Measurements from ENCODE around the gene SOX8.

SOX8 gene

DNA sequence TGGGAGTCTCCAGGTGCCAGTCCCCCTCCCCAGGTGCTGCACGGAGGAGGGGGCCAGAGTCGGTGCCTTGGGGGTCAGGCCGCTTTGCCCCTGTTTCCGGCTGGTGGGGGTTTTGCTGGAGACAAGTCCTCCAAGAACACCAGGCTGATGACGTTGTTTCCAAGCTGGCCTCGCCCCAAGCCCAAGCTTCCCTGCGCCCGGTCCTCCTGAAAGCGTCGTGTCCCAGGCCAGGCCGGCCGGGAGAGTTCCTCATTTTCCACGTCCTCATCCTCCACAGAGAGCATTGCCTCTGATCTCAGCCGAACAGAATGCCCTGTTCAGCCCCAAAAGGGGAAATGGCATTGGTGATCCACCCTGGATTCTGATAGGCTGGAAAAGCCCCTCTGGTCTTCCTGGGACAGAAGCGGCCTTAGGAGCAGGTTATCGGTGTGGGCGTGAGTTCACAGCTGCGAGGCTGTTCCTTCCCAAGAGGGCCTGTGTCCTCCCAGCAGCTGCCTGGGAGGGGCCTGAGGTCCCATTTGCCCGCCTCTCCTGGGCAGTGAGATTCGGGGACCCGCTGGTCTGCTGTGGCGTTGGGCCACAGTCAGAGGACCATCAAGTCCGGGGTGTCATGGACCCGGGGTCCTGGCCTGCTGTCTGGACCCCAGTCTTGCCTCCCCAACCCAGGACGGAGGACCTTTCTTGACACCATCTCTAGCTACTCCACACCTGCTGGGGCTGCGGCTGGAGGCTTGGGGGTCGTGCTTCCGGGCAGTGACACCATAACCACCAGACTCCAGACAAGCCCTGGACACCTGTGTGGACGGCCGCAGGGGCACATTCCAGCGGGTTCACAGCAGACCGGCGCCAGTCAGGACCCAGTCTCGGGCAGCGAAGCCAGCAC, 7.1 kb downstream of the SOX8 start:
- DNase-seq: no peak

DNA sequence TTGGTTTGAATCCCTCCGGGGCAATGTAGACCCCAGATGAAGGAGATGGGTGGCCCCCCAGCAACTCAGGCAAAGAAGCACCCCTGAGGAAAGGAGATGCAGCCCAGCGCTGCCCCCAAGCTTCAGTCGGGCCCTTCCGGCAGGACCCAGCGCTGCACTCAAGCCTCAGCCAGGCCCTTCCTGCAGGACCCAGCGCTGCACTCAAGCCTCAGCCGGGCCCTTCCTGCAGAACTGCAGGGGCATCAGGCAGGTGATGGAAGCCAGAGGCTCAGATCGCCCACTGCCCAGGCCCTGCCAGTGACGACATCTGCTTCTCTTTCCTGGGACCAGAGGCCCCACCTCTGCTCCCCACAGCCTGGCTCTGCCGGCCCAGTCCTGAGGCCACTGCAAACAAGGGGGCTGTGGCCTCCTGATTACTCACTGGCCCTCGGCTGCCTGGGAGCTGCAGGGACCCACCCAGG, 7.8 kb downstream of the SOX8 start:
- no peak for DNase-seq

DNA sequence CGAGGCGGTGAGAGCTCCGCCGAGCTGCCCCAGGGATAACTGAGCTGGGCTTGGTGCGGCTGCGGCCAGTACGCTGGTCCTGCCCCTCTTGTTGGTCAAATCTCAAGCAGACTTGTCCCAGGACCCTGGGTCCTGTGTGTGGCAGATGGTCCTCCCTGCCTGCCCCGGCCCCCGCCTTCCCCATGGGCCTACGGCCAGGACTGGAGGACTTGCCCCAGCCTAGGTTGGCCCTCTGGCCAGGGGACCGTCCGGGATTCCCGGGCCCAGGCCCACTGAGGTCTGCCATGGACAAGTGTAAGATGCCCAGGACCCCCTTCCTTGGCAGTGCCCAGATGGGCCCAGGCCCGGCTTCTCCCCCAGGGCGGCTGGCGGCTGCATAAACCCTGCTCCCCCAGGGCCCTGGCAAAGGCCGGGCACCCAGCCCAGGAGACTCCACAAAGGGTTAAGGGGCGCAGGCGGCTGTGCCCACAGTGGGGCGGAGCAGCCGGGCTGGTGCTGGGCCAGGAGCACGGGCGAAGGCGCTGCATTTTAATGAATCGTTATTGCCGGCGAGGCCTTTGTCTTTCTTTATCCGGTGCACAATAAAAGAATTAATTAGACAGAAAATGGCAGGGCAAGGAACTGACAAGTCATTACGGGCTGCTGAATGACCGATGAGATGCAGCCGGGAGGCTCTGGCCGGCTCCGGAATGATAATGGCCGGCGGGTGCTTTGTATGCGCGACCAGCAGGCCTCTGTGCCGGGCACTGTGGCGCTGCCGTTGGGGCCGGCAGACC, 9.1 kb downstream of the SOX8 start:
- DNase-seq: no peak

DNA sequence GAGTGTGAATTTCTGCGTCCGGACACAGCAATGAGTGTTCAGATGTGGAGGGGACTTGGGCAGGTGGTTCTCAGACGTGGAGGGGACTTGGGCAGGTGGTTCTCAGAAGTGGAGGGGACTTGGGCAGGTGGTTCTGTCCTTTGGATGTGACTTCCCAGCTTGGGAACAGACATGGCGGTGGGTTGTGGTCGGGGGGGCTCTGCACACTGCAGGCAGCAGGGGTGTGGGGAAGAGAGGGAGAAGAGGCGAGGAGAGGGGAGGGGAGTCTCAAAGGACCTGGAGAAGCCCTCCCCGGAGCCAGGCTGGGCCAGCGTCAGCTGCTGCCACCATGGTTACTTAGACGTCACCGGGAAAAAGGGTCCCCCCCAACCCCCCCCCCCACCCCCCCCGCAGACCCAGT, 9.8 kb downstream of the SOX8 start:
- no peak for DNase-seq

DNA sequence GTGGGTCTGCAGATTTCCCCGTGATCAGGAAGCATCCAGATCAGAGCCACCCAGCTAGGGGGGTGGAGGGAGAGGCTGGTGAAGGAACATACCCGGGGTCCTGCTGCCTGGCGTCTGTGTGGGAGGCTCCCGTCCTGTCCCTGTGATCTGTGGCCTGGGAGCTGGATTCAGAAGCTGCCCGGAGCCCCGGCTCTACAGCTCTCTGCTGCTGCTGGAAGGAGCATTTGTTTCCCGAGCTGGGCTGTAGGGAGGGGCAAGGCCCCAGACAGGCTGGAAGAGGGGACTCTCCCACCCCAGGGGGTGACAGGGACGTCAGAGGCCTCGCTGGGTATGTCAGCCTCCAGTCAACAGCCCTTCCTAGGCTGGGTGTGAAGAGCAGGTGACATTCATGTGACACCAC, 10.2 kb downstream of the SOX8 start:
- DNase-seq: no peak

DNA sequence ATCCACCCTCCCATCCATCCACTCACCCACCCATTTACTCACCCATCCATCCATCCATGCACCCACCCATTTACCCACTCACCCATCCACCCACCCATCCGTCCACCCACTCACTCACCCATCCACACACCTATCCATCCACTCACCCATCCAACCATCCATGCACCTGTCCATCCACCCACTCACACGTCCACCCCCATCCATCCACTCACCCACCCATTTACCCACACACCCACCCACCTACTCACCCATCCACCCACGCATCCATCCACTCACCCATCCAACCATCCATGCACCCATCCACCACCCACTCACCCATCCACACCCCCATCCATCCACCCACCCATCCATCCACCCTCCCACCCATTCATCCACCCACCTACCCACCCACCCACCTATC, 12.2 kb downstream of the SOX8 start:
- no peak for DNase-seq

DNA sequence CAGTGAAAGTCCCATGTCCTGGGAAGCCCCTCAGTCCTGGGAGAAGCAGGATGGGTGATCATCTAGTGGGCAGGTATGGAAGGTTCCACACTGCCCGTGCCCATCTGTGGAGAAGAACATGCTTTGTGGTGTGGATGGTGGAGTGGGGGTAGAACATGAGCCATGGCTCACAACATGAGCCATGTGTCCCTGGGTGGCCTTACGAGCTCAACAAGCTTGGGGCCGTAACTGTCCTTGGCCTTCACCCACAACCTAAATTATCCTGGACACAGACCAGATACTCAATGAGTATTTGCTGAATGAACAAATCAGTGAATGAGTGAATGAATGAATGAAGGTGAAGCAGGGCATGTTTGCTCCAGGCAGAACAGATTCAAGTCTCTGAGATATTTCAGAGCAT, 13.5 kb downstream of the SOX8 start:
- no peak for DNase-seq

DNA sequence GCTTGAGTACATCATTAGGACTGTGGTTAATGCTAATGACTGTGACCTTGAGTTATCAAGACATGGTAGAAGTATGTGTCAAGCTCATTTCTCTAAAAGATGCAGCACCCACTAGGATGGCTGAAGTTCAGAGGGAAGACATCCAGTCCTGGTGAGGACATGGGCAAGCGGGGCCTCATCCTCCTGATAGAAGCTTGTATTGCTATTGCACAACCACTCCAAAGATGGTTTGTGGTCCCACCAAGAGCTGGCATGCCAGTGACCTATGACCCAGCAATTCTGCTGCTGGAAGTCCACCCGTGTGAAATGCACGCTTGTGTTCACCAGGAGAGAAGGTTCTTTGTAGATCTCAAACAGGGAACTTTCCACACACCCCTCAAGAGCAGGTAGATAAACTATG, 14.2 kb downstream of the SOX8 start:
- no peak for DNase-seq

DNA sequence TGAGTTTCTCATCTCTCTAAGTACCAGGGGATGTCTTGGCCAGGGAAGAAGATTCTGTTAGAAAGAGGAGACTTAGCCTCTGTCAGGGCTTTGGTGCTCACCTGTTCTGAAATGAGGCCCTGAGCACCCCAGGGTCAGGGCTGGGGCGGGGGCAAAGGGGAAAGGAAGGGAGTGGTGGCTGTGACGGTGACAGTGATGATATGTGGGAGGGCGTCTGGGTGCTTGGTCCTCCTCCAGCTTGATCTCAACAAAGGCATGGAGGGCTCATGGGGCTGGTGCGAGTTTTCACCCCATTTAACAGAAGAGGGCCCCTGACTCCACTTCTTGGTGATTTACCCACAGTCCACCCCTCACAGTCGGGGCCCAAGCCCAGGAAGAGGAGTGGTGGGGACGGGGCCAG, 15.1 kb downstream of the SOX8 start:
- DNase-seq: peak; percentile 41 to 49

DNA sequence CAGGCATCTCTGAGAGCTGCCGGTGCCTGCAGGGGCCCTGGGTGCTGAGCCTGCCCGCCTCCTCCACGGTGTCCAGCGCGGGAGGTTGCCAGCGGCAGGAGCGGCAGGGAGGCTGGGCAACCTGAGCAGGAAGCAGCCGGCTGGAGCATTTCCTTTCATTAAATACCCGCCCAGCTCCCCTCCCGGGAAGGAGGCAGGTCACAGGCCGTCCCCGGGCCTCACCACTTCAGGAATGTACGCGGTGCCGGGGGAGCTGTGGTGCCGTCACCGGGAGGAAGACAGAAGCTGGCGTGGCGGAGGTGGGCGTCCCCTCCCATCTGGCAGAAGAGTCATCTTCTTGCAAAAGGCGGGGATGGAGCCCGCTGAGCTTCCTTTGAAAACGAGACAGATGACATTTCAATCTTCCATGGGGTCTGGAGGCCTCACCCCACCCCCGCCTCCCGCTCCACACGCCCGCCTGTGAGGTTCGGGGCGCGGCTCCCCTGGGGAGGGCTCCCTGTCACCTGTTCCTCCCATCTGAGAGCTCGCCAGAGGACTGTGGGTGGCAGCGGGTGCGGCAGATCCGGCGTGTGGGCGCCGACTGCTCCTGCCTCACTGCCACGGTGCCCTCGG, 16.0 kb downstream of the SOX8 start:
- peak; percentile 82 to 86 for DNase-seq

DNA sequence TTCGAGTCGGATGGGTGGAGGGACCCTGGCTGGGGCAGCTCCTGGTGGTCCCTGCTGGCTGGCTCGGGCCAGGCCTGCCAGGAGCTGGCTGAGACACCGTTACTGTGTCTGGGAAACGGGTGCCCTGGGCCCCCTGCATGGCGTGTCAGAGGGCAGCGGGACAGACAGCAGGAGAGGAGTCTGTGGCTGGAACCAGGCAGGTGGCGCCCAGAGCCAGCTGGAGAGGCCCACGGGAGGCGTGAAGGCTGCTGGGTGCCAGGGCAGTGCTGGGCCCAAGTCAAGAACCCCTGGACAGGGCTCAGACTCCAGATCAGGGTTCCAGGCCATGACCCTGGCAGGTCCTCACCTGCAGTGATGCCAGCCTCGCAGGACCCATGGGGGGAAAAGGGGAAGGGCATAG, 16.6 kb downstream of the SOX8 start:
- DNase-seq: no peak

DNA sequence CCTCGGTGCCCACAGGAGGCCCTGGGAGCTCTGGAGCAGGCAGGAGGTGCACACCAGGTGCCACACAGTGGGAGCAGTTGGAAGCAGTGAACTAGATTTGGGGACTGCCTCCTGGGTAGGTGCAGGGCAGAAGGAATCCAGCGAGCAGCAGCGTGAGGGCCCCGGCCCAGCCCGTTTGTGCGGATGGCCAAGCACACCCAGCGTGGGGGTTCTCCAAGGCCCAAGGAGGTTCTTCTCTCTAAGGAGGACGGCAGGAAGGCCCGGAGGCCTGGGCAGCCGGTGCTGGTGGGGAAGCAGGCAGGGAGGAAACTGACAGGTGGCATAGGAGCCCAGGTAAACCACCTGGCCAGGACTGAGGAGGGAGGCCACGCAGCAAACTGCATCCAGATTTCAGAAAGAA, 17.0 kb downstream of the SOX8 start:
- no peak for DNase-seq

DNA sequence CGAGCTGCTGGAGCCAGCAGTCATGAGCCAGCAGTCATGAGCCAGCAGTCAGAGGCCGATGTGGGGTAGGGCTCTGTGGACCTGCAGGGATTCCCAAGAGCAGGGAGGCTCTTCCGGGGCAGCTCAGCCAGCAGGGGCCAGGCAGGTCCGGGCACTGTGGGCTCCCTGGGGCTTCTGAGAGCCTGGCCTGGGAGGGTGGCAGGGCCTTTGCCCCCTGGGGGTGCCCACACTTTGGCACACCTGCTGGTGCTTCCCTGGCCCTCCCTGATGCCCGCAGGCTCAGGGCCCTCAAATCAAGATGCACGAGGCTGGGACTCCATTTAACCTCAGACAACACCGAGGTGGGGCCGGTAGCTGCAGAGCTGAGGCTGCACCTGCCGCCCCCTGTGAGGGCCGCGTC, 18.1 kb downstream of the SOX8 start:
- DNase-seq: no peak

DNA sequence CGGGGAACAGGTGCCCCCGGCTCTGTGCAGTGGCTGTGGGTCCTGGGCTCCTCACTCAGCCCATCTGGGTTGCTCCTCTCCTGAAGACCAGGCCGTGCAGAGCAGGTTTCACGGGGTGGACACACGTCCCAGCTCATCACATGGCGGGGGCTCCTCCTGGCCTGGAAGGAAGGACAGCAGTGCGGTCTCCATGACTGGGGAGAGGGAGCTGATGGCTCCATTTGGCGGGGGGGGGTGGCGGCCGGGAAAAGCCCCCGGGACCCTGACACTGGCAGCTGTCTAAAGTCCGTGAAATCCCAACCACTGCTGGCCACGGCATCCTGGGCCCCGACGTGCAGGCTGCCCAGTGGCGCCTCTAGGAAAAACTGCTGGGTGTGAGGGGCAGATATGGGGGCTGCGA, 19.0 kb downstream of the SOX8 start:
- no peak for DNase-seq

DNA sequence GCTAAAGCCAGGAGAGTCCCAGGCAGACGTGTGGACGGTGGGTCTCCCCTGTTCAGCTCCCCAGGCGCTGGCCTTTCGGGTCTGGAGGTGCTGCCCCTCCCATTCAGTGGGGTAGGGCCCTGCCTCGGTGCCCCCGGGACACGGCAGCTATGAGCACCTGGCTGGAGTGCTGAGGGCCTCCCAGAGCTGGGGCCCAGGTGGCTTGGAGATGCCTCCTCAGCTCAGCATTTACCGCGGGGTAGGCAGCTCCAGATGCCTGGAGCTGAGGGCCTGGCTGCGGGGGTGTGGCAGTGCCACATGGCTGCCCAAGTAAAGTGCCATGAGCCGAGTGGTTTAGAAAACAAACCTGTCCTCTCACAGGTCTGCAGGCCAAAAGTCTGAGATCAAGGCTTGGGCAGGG, 19.5 kb downstream of the SOX8 start:
- DNase-seq: no peak

DNA sequence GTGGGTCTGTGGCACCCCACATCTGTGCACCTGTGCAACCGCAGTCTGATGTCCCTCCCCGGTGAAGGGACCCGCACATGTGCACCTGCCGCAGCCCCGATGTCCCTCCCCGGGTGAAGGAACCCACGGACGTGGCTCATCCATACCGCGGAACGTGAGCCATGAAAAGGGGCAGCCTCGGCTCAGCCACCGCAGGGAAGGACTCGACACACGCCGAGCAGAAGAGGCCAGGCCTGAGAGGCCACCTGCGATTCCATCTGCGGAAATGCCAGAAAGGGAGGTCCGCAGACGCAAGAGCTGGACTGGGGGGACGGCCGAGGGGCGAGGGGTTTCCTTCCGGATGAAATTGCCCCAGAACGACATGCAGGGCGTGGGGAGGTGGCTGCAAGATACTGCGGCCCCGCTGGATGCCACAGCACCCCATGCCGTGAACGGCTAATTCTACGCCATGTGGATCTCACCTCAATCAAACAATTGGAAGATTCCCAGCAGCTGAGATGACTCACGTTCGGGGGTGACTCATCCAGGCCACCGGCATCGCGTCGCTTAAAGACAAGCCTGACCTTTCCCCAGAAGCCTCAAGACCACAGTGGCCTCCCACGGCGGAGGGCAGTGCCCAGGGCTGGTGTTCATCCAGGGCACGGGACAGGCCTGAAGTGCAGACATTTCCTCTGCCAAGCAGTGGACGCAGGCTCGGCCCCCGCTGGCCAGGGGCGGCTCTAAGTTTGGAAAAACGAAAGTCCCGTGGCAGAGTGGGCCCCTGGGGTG, 21.0 kb downstream of the SOX8 start:
- DNase-seq: peak; percentile 86 to 87

DNA sequence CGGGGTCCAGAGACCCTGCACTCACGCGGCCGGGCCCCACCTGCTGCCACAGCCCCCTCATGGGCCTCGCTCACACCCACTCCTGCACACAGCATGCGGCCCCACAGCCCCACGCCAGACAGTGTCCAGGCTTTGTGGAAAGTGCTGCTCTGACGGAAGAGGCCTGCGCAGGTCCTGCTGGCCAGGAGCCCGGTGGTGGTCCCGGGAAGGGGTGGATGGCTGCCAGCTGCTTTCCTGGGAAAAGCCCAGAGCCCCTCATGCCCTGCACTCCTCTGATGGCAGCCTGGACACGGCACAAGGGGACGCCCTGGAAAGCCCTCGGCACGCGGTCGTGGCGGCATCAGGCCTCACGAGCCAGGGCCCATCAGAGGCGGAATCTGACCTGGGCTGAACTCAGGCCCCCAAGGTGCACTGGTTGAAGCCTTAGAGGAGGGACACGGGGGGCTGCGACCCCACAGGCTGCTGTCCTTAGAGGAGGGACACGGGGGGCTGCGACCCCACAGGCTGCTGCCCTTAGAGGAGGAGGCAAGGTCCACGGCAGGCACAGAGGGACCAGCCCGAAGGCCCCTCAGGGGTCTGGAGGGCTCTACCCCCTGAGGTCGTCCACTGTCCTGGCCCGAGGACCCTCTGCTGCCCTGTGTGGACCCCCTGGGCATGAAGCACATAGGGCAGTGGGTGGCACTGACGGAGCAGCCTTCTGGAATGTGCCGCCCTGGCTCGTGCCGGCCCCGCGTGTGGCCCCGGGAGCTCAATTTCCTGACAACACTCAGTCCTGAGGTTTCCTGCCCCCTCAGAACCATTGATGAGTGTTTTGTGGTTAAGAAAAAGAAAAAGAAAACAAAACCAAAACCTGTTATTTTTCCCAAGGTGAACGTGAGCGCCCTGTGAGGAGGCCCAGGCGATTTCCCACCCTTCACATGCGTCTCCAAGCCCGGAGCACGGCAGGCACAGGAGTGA, 22.1 kb downstream of the SOX8 start:
- DNase-seq: peak; percentile 36 to 46

DNA sequence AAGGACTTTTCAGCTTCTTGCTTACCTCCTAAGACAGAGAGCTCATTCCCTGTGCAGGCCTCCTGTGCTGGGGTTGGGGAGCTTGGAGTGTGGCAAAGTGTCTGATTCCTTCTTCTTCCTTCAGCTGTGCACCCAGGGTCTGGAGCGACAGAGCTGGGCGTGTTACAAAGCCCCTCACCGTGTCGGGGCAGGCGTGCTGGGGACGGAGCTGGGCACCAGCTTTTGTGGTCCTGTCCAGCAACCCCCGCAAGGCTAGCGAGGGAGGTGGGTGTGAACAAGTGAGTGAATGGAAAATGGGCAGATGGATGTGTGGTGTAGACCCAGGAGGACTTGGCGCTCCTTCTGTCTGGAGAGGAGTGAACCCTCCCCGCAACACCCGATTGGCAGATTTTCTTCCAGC, 23.7 kb downstream of the SOX8 start:
- DNase-seq: no peak

DNA sequence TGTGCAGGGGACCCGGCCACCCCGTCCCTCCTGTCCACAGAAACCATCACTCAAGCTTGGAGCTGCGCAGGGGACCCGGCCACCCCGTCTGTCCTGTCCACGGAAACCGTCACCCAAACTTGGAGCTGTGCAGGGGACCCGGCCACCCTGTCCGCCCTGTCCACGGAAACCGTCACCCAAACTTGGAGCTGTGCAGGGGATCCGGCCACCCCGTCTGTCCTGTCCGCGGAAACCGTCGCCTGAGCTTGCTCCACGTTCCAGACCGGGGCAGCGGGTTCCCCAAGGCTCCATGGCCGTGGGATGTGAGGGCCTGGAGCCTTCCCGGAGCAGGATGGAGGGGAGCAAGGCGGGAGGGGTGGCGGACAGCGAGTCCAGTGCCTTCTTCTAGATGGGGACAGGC, 25.2 kb downstream of the SOX8 start:
- DNase-seq: no peak

DNA sequence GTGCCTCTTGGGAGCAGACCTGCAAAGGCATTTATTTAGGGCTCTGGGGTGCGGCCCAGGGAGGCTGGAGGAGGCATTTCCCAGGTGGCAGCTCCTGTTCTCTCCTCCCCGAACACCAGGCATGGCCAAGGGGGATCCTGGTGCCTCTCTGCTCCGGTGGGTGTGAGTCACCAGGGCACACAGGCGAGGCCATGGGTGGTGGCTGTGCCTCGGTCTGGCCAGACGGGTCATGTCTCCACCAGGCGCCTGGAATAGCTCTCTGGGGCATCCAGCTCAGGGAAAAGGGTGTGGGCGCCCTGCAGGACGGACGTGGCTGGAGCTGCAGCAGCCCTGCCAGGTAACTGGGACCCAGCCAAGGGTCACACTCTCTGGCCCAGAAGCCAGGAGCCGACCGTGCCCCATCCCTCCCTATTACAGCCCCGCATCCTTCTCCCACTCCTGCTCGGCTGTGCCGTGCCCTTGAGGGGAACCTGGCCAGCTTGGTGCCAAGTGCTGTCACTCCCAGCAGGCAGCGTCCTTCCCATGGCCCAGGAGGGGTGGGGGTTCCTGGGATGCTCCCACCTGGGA, 25.8 kb downstream of the SOX8 start:
- DNase-seq: no peak

DNA sequence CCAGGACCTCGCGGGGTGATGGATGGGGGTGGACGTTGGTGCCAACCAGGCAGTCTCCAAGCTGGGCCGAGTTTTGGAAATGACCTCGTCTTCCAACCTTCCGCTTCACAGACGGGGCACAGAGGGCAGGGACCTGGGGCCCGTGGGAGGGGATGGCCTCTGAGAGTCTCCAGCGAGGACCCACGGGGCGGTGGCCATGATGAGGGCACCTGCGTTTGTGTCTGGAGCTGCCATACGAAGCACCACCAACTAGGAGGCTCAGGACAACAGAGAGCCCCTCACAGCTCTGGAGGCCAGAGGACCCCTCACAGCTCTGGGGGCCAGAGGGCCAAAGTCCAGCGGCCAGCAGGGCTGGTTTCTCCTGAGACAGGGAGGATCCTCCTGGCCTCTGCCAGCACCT, 26.5 kb downstream of the SOX8 start:
- no peak for DNase-seq

Measured in activated CD4-positive, alpha-beta T cell treated with anti-CD3 and anti-CD28 coated beads, Interleukin-2, amount 50 U/mL, for 4 hours (primary cell).